Suppressor macrophage (primary cell): ENCODE data around the gene AVPR1B.
A peak's percentile ranks its signal among the peaks of the same experiment; 100 is the strongest.
"Not testable (repeated sequence)": the region's sequence is repeated elsewhere in the genome, so short reads cannot be mapped to it uniquely, and the experiment has no call there.

Experiments
- DNase-seq, 4 experiments: peaks; one replicate each; pipeline ENCODE4 v3.0.0-alpha.2; 2020 to 2022

AVPR1B gene

GRCh38 chr1:206081856-206082255 lies 35.3 kb downstream of the AVPR1B start:
- peak; percentile 49 to 77 (median 64) for DNase-seq

GRCh38 chr1:206080026-206080820 lies 37.0 kb downstream of the AVPR1B start:
- no peak for DNase-seq

- peak in 2 of 4 experiments; percentile 46 to 57 for DNase-seq
Measured at GRCh38 chr1:206079135-206079534, 38.1 kb downstream of the AVPR1B start.

- peak; percentile 59 to 76 (median 71) for DNase-seq
Measured at GRCh38 chr1:206075786-206076755, 41.1 kb downstream of the AVPR1B start.

- DNase-seq: peak in 2 of 4 experiments; percentile 13 to 20
Measured at GRCh38 chr1:206074839-206075238, 42.3 kb downstream of the AVPR1B start.

DNA sequence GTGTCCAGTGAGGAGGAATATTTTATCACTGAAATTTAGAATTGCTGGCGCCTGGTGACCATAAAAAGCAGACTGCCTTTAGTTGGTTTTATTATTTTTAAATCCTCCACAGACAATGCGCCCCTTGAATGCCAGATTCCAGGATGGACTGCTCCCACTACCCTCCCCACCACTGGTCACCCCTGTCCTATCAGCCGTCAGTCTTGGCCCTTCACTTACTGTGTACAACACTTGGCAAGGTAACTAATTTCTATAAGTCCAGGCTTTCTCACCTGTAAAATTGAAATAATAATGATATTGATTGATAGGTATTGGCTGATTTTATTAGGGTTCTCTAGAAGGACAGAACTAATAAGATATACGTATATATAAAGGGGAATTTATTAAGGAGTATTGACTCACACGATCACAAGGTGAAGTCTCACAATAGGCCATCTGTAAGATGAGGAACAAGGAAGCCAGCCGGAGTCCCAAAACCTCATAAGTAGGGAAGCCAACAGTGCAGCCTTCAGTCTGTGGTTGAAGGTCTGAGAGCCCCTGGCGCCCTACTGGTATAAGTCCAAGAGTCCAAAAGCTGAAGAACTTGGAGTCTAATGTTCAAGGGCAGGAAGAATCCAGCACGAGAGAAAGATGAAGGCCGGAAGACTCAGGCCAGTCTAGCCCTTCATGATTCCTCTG lies 46.4 kb downstream of the AVPR1B start:
- peak; percentile 66 to 76 (median 72) for DNase-seq

GRCh38 chr1:206068314-206068713 lies 48.9 kb downstream of the AVPR1B start:
- peak in 1 of 4 experiments; percentile 23 for DNase-seq

DNA sequence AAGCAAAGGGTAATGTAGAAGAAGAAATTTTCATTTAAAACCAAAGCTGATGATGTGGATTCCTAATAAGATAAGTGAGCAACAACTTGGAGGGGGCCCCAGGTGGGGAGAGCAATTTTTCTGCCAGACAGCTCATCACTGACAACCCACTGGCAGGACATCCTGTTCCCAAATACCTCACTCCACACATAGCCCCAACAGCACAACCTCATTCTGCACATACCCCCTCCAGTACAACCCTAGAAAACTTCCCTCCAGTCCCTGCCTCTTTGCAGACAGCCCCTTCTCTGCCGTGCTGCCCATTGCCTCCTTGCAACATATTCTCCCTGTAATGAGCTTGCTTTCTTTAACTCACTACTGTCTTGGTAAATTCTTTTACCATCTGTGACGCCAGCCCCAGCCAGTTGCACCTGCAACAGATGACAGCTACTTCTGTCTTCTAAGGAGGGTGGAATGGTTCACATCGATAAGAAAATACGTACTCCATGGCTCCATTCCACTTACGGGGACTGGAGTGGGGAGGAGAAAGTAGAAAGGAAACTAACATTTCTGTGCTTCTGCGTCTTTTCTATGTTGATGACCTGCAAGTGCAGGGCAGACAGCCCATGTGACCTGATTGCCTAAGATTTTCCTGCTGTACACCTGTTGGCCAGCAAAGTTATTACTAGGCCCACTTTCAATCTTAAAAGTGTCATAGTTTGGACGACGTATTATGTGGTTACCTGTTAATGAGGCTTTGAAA lies 49.5 kb downstream of the AVPR1B start:
- no peak for DNase-seq

- DNase-seq: peak in 3 of 4 experiments; percentile 55 to 66 (median 61)
Measured at GRCh38 chr1:206066479-206067171, 50.6 kb downstream of the AVPR1B start.

DNA sequence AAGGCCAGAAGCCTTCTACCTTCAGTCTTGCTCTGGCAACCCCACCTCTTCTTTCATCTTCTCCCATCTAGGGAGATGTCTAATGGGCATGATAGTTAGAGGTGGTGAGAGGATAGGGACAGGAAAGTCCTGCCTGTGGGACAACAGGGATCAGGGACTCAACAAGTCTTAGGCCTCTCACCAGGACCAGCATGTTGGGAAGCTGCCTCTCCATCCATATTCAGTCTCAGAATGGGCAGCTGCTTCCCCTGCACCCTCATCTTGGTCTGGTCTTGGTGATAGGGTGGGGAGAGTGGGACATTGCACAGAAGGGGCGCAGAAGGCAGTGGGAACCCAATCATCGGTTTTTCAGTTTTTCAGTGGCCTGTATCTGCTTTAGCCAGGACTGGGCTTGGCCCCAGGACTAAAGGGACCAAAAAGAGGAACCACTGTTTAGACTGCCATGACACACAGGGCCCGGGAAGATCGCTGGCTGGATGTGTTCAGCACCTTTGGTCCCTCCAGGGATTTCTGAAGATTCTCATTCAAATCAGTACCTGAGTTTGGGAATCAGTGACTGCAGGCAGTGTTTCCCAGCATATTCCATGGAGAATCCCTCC lies 51.5 kb downstream of the AVPR1B start:
- DNase-seq: peak in 3 of 4 experiments; percentile 49 to 50 (median 49)

DNA sequence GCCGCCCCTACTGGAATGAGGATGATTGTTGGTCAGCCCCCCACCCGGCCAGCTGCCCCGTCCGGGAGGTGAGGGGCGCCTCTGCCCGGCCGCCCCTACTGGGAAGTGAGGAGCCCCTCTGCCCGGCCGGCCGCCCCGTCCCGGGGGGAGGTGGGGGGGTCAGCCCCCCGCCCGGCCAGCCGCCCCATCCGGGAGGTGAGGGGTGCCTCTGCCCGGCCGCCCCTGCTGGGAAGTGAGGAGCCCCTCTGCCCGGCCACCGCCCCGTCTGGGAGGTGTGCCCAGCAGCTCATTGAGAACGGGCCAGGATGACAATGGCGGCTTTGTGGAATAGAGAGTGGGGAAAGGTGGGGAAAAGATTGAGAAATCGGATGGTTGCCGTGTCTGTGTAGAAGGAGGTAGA lies 52.7 kb downstream of the AVPR1B start:
- DNase-seq: not testable (repeated sequence)

GRCh38 chr1:206064001-206064400 lies 53.2 kb downstream of the AVPR1B start:
- DNase-seq: not testable (repeated sequence)

DNA sequence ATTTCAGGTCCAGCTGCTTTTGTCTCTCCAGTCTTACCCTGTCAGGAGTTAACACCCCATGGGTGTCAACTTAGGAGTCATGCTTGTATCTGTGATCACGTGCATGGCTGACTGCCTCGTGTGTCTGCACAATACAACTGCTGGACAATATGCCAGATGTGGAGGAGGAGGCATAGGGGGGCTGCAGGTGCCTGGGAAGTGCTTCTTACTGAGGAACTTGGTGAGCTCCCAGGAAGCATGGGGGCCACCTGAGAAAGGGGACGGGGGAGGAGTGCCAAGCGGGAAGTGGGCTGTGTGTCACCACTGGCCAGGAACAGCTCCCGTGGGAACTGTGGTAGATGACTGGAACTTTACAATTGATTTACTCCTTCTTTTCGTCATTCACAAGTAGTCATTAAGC lies 54.7 kb downstream of the AVPR1B start:
- DNase-seq: no peak

DNA sequence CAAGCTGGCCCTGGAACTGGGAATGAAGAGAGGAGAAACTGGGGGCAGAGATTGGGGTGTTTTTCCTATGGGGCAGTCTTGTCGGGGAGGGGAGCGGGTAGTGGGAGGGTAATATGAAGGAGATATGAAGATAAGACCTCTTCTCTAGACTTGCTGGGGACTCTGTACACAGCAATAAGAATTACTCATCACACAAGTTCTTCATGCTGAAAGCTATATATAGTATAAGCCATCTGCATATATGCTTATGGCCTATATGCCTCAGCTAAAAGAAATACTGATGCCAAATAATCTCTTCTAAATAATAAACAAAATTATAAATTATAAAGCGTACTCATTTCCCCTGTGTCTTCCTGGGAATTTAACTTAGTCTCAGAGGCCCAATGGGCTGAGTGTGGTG lies 56.3 kb downstream of the AVPR1B start:
- DNase-seq: no peak
